Neural cell (in vitro differentiated cells): ENCODE measurements around the gene EHMT1.

Source experiments
- CTCF ChIP-seq: fragments of 450-650 bp; IDR thresholded peaks from 2 replicates; pipeline ENCODE4 v1.5.1; 2014; ENCODE audit warnings: antibody characterized with exemption, mild to moderate bottlenecking, moderate library complexity; ENCODE audit not compliant: poor library complexity, severe bottlenecking
- EZH2 ChIP-seq: fragments of 200-600, 300-800 bp; shearing (Covaris generic), sonication (generic); IDR thresholded peaks from 2 replicates; pipeline ENCODE4 v1.6.1; 2014; ENCODE audit warnings: antibody characterized with exemption, low read length, borderline replicate concordance, mild to moderate bottlenecking; ENCODE audit not compliant: insufficient read depth, poor library complexity, severe bottlenecking
- POLR2AphosphoS5 ChIP-seq: IDR thresholded peaks from 2 replicates; pipeline ENCODE4 v1.6.1; 2012
- RAD21 ChIP-seq: fragments of 450-650 bp; conservative IDR thresholded peaks from 2 replicates; pipeline ENCODE4 v1.6.1; 2014; ENCODE audit warnings: antibody characterized with exemption, mild to moderate bottlenecking, moderate library complexity
- REST ChIP-seq: IDR thresholded peaks from 2 replicates; pipeline ENCODE4 v1.6.1; 2012; ENCODE audit warnings: borderline replicate concordance
- TAF1 ChIP-seq: IDR thresholded peaks from 2 replicates; pipeline ENCODE4 v1.6.1; 2012; ENCODE audit warnings: low read depth

GRCh38 chr9:137820161-137820855 lies 201.5 kb downstream of the EHMT1 start:
- TF ChIP-seq RAD21 (no peak), POLR2AphosphoS5 (no peak), CTCF (no peak), EZH2 (no peak), TAF1 (no peak), REST (no peak)
